Keratinocyte (primary cell): ENCODE measurements around the gene PALD1. TPM values are rescaled to one million over a fixed set of nuclear protein-coding genes. Genes with fewer than 3 reads are reported as not detected.
A peak's percentile ranks its signal among the peaks of the same experiment; 100 is the strongest.

Experiments
- DNase-seq: peaks from one replicate; pipeline ENCODE4 v3.0.0-alpha.2; 2011; ENCODE audit warnings: low read depth, missing footprints, low spot score
- FAIRE-seq: peaks from 2 replicates; lab custom pipeline; 2011; peaks lifted over from hg19 to GRCh38; lab: Jason Lieb, UNC
- H2AFZ ChIP-seq: 2 replicates; pipeline ENCODE4 v1.6.0; 2012; ENCODE audit warnings: low read length, control low read depth, inconsistent platforms; ENCODE audit not compliant: control insufficient read depth
- H3K27ac ChIP-seq: 2 replicates; pipeline ENCODE4 v1.5.1; 2011; ENCODE audit warnings: low read length; ENCODE audit not compliant: control insufficient read depth, insufficient read depth
- H3K27me3 ChIP-seq: 3 replicates; pipeline ENCODE4 v1.6.0; 2011; ENCODE audit warnings: low read length; ENCODE audit not compliant: control insufficient read depth, insufficient read depth; ENCODE audit errors: extremely low read depth
- H3K36me3 ChIP-seq, 2 experiments: 2 replicates in 1 of 2; 3 replicates in 1 of 2; pipeline ENCODE4 v1.5.1; 2011; ENCODE audit warnings: low read length in 2 of 2, mild to moderate bottlenecking in 1 of 2; ENCODE audit not compliant: control insufficient read depth in 2 of 2, insufficient read depth in 2 of 2; ENCODE audit errors: extremely low read depth in 1 of 2
- H3K4me1 ChIP-seq: 3 replicates; pipeline ENCODE4 v1.5.1; 2011; ENCODE audit warnings: low read length; ENCODE audit not compliant: control insufficient read depth, insufficient read depth; ENCODE audit errors: extremely low read depth
- H3K4me2 ChIP-seq: 3 replicates; pipeline ENCODE4 v1.6.0; 2011; ENCODE audit warnings: low read depth, low read length; ENCODE audit not compliant: control insufficient read depth, insufficient read depth; ENCODE audit errors: extremely low read depth
- H3K4me3 ChIP-seq, 3 experiments: fragments of 200-600 bp in 1 of 3; sonication (generic) in 1 of 3; 2 replicates in 2 of 3; 3 replicates in 1 of 3; pipeline ENCODE4 v1.5.1; 2011 to 2016; ENCODE audit warnings: low read length in 3 of 3, mild to moderate bottlenecking in 3 of 3, control low read depth in 2 of 3, inconsistent platforms in 1 of 3, low read depth in 1 of 3, mixed read lengths in 1 of 3, mixed run types in 1 of 3, moderate library complexity in 1 of 3; ENCODE audit not compliant: control insufficient read depth in 2 of 3, insufficient read depth in 2 of 3; ENCODE audit errors: extremely low read depth in 1 of 3
- H3K79me2 ChIP-seq: 2 replicates; pipeline ENCODE4 v1.6.0; 2012; ENCODE audit warnings: low read length; ENCODE audit not compliant: control insufficient read depth, insufficient read depth
- H3K9ac ChIP-seq: 3 replicates; pipeline ENCODE4 v1.6.0; 2011; ENCODE audit warnings: low read length; ENCODE audit not compliant: control insufficient read depth, insufficient read depth; ENCODE audit errors: extremely low read depth
- H3K9me1 ChIP-seq: 3 replicates; pipeline ENCODE4 v1.6.0; 2011; ENCODE audit warnings: low read length; ENCODE audit not compliant: control insufficient read depth, insufficient read depth; ENCODE audit errors: extremely low read depth
- H3K9me3 ChIP-seq: 2 replicates; pipeline ENCODE4 v1.5.1; 2012; ENCODE audit warnings: low read depth, low read length; ENCODE audit not compliant: control insufficient read depth
- H4K20me1 ChIP-seq: 3 replicates; pipeline ENCODE4 v1.6.0; 2011; ENCODE audit warnings: low read length; ENCODE audit not compliant: control insufficient read depth, insufficient read depth; ENCODE audit errors: extremely low read depth
- EZH2 ChIP-seq: IDR thresholded peaks from one replicate; pipeline ENCODE4 v1.6.1; 2012; ENCODE audit warnings: inconsistent platforms, mild to moderate bottlenecking, low read length, moderate library complexity
- dilution Hi-C: fragments of 300-500 bp; cut with MboI; formaldehyde crosslinking; loops from one replicate; pipeline ENCODE4 v1.7.0; 2020; ENCODE audit warnings: low sequenced_read_pairs; ENCODE audit not compliant: extremely low pct_ligation_motif_present
- polyA plus RNA-seq, 5 experiments: library from polyadenylated mRNA; depleted of rRNA in 3 of 5; stranded (reverse) in 3 of 5; stranded (forward) in 1 of 5; unstranded in 1 of 5; fragments of >200 nt; gene quantifications; 1 replicate in 1 of 5; 2 replicates in 3 of 5; 3 replicates in 1 of 5; pipeline versions ENCODE4 v1.2.1 to v1.2.3, GENCODE V29; 2011 to 2012; ENCODE audit warnings: missing spikeins in 2 of 5, low read depth in 1 of 5, low replicate concordance in 1 of 5
- TF ChIP-seq, protein P1 (sequence below), 3 experiments: IDR thresholded peaks in 1 of 3; conservative IDR thresholded peaks in 1 of 3; optimal IDR thresholded peaks in 1 of 3; 2 replicates in 2 of 3; 3 replicates in 1 of 3; pipeline versions ENCODE3 to v1.5.1; 2011; ENCODE audit warnings: low read length in 3 of 3, mild to moderate bottlenecking in 3 of 3, moderate library complexity in 2 of 3, control low read depth in 1 of 3, inconsistent platforms in 1 of 3; ENCODE audit not compliant: insufficient read depth in 2 of 3; ENCODE audit errors: extremely low read depth in 1 of 3

The PALD1 gene
- polyA plus RNA-seq, 1 donor (not counting 4 experiments of a cell fraction or from before 2014, with no cell fraction given), result 0.83 TPM

DNA sequence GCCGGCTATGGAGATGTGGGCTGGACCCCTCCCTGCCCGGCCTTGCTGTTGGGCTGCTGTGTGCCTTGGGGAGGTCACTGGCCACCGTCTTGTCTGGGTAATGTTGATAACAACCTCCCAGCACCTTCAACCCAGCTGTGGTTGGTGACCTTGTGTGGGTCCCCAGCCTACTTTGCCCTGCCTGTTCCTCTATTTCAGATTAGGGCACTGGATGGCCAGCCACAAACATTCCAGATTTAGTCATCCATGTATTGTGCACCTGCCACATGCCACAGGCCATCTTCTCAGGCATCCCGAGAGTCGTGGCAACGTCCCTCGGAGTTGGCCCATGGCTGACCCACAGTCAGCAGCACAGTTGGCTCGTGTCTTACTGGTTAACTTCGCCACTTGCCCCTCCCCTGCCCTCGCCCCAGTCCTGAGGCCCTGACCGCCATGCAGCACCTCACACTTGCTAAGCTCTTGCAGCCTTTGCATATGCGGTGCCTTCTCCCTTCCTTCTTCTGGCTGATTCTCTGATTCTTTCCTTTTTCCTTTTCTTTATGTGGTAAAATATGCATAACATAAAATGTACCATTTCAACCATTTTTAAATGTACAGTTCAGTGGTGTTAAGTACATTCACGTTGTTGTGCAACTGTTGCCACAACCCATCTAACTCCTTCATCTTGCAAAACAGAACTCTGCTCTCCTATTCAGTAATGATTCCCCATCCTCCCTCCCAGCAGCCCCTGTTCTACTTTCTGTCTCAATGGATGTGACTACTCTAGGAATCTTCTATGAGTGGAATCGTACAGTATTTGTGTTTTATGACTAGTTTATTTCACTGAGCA is 63.4 kb downstream of the PALD1 start:
- DNase-seq, result no peak
- no peaks in the 10 kb centered on the region for H3K9me3 ChIP-seq
- FAIRE-seq, result no peak

GRCh38 chr10:70542565-70542938 is 64.0 kb downstream of the PALD1 start:
- DNase-seq (no peak), FAIRE-seq (no peak)
- Histone ChIP-seq H3K27me3 (no peaks in the 10 kb centered on the region), H3K9ac (no peak overlapping the region), H4K20me1 (no peaks in the 10 kb centered on the region), H3K79me2 (no peaks in the 10 kb centered on the region), H3K9me3 (no peaks in the 10 kb centered on the region), H3K4me2 (no peak overlapping the region), H3K9me1 (no peaks in the 10 kb centered on the region), H3K36me3 (no peaks in the 10 kb centered on the region), H3K27ac (no peak overlapping the region), H3K4me1 (no peaks in the 10 kb centered on the region), H3K4me3 (no peak overlapping the region), H2AFZ (no peak overlapping the region)
- dilution Hi-C loops, result no loop called here
- TF ChIP-seq, protein P1, sequence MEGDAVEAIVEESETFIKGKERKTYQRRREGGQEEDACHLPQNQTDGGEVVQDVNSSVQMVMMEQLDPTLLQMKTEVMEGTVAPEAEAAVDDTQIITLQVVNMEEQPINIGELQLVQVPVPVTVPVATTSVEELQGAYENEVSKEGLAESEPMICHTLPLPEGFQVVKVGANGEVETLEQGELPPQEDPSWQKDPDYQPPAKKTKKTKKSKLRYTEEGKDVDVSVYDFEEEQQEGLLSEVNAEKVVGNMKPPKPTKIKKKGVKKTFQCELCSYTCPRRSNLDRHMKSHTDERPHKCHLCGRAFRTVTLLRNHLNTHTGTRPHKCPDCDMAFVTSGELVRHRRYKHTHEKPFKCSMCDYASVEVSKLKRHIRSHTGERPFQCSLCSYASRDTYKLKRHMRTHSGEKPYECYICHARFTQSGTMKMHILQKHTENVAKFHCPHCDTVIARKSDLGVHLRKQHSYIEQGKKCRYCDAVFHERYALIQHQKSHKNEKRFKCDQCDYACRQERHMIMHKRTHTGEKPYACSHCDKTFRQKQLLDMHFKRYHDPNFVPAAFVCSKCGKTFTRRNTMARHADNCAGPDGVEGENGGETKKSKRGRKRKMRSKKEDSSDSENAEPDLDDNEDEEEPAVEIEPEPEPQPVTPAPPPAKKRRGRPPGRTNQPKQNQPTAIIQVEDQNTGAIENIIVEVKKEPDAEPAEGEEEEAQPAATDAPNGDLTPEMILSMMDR (optimal IDR thresholded peaks at IDR 0.05 in 1 of 3, IDR thresholded peaks at IDR 0.05 in 1 of 3, conservative IDR thresholded peaks at IDR 0.05 in 1 of 3; ENCODE audit: extremely low read depth in 1 of 3, insufficient read depth in 2 of 3, low read length in 3 of 3), result peak in 2 of 3 experiments; percentile 16 to 27
- TF ChIP-seq EZH2, result no peak

More for the DNA sequence above, 63.4 kb downstream of the PALD1 start:
- no peak overlapping the region for H2AFZ ChIP-seq
- H3K27me3 ChIP-seq, result no peaks in the 10 kb centered on the region
- dilution Hi-C loops, result no loop called here
- no peaks in the 10 kb centered on the region for H3K79me2 ChIP-seq
- H4K20me1 ChIP-seq, result no peaks in the 10 kb centered on the region
- no peaks in the 10 kb centered on the region for H3K4me1 ChIP-seq
- H3K4me2 ChIP-seq, result no peak overlapping the region
- no peaks in the 10 kb centered on the region for H3K36me3 ChIP-seq
- no peak overlapping the region for H3K9ac ChIP-seq
- TF ChIP-seq EZH2, result no peak
- TF ChIP-seq, protein P1 (optimal IDR thresholded peaks at IDR 0.05 in 1 of 3, IDR thresholded peaks at IDR 0.05 in 1 of 3, conservative IDR thresholded peaks at IDR 0.05 in 1 of 3; ENCODE audit: extremely low read depth in 1 of 3, insufficient read depth in 2 of 3, low read length in 3 of 3), result no peak
- no peaks in the 10 kb centered on the region for H3K9me1 ChIP-seq
- no peak overlapping the region for H3K27ac ChIP-seq
- no peak overlapping the region for H3K4me3 ChIP-seq
